ENCODE data around the gene REST.
"Not testable (repeated sequence)": the region's sequence is repeated elsewhere in the genome, so short reads cannot be mapped to it uniquely, and the experiment has no call there.

Gene REST

GRCh38 chr4:56909086-56909894, 1.6 kb downstream of the REST start:
- DNase-seq (ENCODE audit: low read depth in 1 of 2, low spot score in 1 of 2), result peak in 1 of 2 donors; percentile 18

- no peak for DNase-seq (ENCODE audit: low read depth in 1 of 2, low spot score in 1 of 2)
Measured at GRCh38 chr4:56910172-56910967, 2.7 kb downstream of the REST start.

- DNase-seq (ENCODE audit: low read depth in 1 of 2, low spot score in 1 of 2), result no peak
Measured at GRCh38 chr4:56914336-56914735, 6.6 kb downstream of the REST start.

GRCh38 chr4:56914977-56915376, 7.3 kb downstream of the REST start:
- not testable (repeated sequence) for DNase-seq (ENCODE audit: low read depth in 1 of 2, low spot score in 1 of 2)

- no peak for DNase-seq (ENCODE audit: low read depth in 1 of 2, low spot score in 1 of 2)
Measured at GRCh38 chr4:56927196-56927595, 19.5 kb downstream of the REST start.

GRCh38 chr4:56930638-56931037, 22.9 kb downstream of the REST start:
- no peak for DNase-seq (ENCODE audit: low read depth in 1 of 2, low spot score in 1 of 2)

GRCh38 chr4:56931924-56932323, 24.2 kb downstream of the REST start:
- DNase-seq (ENCODE audit: low read depth in 1 of 2, low spot score in 1 of 2), result no peak

GRCh38 chr4:56937262-56937661, 29.6 kb downstream of the REST start:
- DNase-seq (ENCODE audit: low read depth in 1 of 2, low spot score in 1 of 2), result no peak

GRCh38 chr4:56939826-56940225, 32.1 kb downstream of the REST start:
- not testable (repeated sequence) for DNase-seq (ENCODE audit: low read depth in 1 of 2, low spot score in 1 of 2)

- no peak for DNase-seq (ENCODE audit: low read depth in 1 of 2, low spot score in 1 of 2)
Measured at GRCh38 chr4:56940403-56940802, 32.7 kb downstream of the REST start.

- no peak for DNase-seq (ENCODE audit: low read depth in 1 of 2, low spot score in 1 of 2)
Measured at GRCh38 chr4:56940971-56941370, 33.3 kb downstream of the REST start.

GRCh38 chr4:56941403-56941802, 33.7 kb downstream of the REST start:
- DNase-seq (ENCODE audit: low read depth in 1 of 2, low spot score in 1 of 2), result no peak

GRCh38 chr4:56953680-56954520, 46.2 kb downstream of the REST start:
- no peak for DNase-seq (ENCODE audit: low read depth in 1 of 2, low spot score in 1 of 2)

GRCh38 chr4:56958111-56958517, 50.4 kb downstream of the REST start:
- DNase-seq (ENCODE audit: low read depth in 1 of 2, low spot score in 1 of 2), result no peak

GRCh38 chr4:56959100-56959499, 51.4 kb downstream of the REST start:
- DNase-seq (ENCODE audit: low read depth in 1 of 2, low spot score in 1 of 2), result no peak

- DNase-seq (ENCODE audit: low read depth in 1 of 2, low spot score in 1 of 2), result no peak
Measured at GRCh38 chr4:56961107-56961500, 53.4 kb downstream of the REST start.

GRCh38 chr4:56971383-56971782, 63.7 kb downstream of the REST start:
- DNase-seq (ENCODE audit: low read depth in 1 of 2, low spot score in 1 of 2), result no peak

- DNase-seq (ENCODE audit: low read depth in 1 of 2, low spot score in 1 of 2), result no peak
Measured at GRCh38 chr4:56972389-56972788, 64.7 kb downstream of the REST start.

GRCh38 chr4:56972809-56973208, 65.1 kb downstream of the REST start:
- no peak for DNase-seq (ENCODE audit: low read depth in 1 of 2, low spot score in 1 of 2)

GRCh38 chr4:56973336-56973735, 65.6 kb downstream of the REST start:
- no peak for DNase-seq (ENCODE audit: low read depth in 1 of 2, low spot score in 1 of 2)

- DNase-seq (ENCODE audit: low read depth in 1 of 2, low spot score in 1 of 2), result no peak
Measured at GRCh38 chr4:56976283-56976836, 68.7 kb downstream of the REST start.

Data from activated T-helper 1 cell treated with anti-CD3 and anti-CD28 coated beads, Interleukin-2, amount 50 U/mL, for 16 hours (primary cell).